Superior temporal gyrus (tissue), 1 donor: Measurements from ENCODE around the gene C1QL1.
A peak's percentile ranks its signal among the peaks of the same experiment; 100 is the strongest.
"Not testable (repeated sequence)": the region's sequence is repeated elsewhere in the genome, so short reads cannot be mapped to it uniquely, and the experiment has no call there.

Experiments
- DNase-seq: peaks from one replicate; pipeline ENCODE4 v3.0.0-alpha.2; 2016; ENCODE audit errors: extremely low spot score

The C1QL1 gene

DNA sequence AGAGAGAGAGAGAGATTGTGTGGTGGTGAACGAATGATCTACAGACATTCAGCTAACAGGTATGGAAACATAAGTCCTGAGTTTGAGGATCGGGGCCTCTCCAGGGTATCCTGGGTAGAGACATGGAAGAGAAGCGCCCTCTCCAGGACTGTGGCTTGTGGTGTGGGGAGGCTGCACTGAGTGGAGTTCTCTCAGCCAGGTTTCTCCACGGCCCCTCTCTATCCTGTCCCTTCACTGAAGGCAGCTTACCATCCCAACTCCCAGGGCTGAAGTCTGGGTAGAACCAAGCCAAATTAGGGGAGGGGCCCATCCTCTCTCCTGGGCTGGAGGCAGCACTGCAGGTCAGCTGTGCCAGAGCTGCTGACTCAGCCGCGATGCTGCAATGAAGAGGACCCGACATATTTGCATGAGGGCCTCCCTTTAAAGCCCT, 6.2 kb downstream of the C1QL1 start:
- DNase-seq: no peak

DNA sequence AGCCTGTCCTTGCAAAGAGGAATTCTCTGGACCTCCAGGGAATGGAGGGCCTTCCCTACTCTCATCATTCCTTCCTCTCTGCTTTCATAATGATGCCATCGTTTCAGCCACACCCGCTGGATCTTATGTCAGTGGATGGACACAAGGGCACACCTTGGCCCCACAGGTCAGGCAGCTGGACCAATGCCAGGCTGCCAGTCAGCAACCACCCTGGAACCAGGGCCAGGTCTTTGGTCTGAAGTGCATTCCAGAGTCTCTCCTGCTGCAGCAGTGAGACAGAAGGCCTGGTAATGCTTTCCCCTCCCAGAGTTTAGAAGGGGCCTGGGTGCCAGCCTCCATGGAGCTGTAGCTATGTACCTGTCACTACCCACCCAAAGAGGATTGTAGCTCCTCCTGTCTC, 7.4 kb downstream of the C1QL1 start:
- no peak for DNase-seq

DNA sequence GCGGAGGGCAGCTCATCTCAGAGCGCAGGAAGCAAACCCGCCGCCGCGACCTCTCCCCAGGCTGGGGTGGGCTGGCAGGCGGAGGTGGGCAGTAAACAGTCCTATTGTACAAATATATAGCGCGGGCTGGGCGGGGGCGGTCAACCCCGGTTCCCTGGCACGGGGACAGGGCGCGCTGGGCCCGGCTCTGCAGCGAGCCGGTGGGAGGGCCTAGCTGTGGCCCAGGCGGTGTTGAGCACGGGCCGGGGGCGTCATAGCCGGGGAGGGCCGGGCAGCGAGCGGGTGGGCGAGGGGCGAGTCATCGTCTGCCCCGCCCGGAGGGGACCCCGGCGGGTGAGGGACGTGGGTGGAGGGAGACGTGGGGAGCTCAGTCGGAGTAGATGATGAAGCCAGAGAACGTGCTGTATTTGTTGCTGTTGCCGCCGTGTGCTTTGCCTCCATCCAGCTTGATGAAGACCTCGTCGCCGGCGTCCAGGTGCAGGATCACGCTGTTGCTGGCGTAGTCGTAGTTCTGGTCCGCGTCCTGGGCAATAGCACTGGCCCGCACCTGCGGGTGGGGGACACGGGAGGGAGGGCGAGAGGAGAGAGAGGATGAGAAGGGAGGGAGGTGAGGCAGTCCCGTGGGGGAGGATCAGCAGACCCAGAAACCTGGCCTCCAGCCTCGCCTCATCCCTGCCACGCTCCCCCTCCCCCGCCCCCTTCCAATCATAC, 8.1 kb downstream of the C1QL1 start:
- no peak for DNase-seq

DNA sequence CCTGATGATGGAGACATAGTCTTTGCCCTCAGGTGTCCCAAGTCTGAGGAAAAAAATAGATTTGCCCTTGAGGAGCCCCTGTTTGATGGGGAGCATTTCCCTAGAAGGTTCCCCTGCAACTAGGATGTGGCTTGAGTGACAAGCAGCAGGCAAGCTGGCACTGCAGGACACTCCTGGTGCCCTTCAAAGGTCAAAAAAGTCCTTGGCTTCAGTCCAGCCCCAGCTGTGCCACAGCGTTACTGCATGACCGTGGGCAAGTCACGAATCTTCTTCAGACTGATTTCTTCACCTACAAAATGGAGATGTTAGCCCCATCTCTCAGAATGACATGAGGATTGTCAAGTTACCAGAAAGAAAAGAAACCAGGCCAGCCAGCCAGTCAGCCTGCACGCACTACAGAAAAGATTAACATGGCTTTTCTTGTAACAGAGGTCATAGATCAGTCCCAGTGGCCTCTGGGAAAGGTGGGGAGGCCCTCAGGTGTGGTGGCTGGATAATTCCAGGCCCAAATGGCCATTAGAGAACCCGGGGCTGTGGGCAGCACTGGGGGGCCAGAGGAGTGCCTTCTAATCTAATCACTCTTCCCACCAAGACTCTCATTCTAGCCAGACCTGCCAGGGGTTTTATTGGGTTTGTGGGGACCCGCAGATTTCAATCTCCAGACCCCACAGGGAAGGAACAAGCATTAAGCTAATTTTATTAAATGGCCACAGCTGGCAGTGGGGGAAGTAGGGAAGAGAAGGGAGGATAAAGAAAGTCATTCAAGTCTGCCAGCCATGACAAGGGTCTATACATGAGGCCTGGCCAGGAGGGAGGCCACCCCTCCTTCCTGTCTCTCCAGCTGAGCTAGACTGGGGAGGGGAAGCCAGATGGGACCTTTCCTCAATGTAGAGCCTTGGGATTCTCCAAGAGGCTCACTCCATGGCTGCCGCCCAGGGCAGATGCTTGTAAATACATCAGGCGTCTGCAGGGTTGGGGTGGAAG, 10.8 kb downstream of the C1QL1 start:
- peak; percentile 31 for DNase-seq

DNA sequence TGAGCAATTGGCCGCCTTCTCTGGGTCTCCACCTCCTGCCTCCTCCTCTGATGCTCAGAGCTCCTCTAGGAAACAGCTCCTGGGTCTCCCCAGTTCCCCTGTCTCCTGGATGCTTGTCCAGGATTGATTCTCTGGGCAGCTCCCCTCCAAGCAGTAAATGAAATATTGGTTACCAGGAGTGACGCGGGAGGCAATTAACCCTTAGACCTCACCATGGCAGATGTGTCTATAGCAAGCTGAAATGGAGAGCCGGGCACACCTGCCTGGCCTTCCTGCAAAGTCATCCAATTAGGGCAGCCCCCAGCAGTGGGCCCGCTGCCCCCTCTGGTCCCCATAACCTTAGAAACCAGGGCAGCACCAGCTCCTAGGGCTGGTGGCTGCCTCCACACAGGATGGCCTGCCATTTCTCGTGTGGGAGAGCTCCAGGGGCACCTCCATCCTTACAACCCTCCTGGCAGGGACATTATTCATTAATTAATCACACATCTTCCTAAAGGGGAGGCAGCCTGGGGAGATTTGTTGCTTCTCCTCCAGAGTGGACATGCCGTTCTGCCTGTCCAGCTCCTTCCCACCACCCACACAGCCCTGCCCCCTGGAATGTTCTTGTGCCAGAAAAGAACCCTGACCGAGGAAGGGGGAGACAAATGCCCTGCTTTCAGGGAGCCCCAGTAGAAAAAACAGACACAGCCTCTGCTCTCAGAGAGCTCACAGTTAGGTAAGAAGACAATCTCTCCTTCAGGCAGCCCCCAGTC, 12.3 kb downstream of the C1QL1 start:
- DNase-seq: no peak

DNA sequence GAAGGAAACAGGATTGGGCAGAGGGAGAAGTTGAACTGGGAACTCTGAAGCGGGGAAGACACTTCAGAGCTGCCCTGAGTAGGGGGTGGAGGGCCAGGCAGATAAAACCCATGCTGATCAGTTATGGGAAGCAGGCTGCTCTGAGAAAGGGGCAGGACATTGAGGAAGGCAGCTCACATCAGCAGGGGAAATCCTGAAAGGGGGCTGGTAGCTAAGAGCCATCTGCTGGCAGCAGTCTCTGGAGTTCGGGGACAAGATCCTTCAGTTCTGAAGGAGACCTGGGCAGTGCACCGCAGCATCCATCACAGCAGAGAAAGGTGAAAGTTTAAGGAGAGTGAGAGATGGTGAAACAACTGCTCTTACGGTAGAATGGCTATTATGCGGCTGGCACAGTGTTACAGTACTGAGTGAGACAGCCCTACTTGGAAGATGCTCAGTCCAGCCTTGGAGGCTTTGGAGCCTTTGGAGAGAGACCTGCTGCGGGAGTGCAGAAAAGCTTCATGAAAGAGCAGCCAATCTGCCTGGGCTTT, 15.1 kb downstream of the C1QL1 start:
- no peak for DNase-seq

DNA sequence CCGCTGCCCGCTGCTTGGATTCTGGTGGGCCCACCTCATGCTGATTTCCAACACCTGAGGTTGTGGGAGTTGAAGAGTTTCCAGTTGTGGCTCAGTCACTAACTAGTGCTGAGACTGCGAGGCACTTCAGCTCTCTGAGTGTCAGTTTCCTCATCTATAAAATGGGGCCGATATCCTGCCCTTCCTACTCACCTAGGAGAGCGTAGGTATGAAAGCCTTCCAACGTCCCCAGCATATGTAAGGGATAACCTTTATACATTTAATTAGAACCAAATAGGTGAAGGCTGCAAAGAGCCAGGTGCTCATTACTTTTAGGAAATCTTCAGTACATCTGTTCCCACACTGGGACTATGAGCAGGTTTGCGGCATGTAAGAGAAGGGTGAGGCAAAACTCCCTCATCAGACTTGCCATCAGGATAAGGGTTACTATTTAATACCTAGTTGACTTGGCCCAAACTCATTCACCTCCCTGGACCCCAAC, 19.7 kb downstream of the C1QL1 start:
- DNase-seq: no peak

DNA sequence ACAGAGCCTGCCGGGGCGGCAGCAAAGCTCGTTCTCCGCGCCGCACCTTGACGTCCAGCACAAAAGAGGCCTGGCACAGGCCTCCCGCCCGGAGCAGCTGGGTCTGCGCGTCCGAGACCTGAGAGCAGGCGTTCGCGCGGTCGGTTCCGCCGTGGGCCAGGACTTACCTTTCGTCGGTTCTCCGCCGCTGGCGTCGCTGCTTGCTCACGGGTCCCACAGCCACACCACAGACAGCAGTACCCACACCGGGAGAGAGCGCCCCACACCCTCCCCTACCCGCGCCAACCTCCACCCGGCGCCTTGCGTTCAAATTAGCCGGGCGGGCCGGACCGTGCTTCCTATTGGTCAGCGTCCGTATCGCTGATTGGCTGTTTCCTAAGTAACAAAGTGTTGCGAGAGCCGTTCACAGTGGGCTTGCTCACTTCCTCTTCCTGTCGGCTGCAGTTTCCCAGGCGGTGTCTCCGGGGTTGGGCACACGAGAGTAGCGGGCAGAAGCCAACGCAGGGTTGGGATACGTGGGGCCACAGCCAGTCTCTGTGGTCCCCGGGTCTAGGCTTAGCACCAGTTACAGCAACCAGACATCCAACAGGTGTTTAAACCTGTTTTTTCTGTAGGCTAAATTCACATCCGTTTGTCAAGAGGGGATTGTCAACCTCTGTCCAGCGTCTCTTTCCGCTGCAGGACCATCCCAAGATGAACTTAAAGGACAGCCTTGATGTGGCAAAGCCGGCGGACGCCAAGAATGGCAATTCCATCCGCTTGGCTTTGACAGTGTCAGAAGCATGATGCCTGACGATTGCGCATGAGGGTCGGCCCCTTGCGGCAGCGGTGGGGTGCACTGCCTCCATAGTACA, 20.4 kb downstream of the C1QL1 start, which contains the start of gene KIF18B:
Gene KIF18B (minus strand): TSS at position 313 of the 854 bp plus-strand sequence. CDS start 11,429 bp downstream, outside the sequence.
- peak; percentile 90 for DNase-seq

DNA sequence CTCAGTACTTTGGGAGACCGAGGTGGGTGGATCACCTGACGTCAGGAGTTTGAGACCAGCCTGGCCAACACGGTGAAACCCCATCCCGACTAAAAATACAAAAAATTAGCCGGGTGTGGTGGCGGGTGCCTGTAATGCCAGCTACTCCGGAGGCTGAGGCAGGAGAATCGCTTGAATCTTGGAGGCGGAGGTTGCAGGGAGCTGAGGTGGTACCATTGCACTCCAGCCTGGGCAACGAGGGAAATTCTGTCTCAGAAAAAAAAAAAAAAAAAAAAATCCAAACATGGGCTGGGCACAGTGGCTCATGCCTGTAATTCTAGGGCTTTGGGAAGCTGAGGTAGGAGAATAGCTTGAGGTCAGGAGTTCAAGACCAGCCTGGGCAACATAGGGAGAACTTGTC, 22.5 kb downstream of the C1QL1 start:
- not testable (repeated sequence) for DNase-seq

DNA sequence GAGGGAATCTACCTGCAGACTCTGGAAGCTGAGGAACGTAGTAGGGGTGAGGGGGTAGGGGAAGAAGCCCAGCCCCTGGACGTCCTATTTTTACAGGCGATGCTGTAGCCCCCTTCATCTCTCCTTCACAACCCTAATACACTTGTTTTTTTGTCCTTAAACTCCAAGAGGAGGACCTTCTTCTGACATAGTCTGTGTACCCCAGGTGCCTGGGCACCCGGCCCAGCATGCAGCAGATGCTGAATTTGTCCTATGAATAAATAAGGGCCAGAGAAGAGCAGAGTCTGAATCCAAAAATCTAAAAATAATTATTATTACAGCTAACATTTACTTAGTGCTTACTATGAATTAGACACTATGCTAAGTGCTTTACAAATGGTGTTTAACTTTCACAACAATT, 25.6 kb downstream of the C1QL1 start:
- DNase-seq: no peak

DNA sequence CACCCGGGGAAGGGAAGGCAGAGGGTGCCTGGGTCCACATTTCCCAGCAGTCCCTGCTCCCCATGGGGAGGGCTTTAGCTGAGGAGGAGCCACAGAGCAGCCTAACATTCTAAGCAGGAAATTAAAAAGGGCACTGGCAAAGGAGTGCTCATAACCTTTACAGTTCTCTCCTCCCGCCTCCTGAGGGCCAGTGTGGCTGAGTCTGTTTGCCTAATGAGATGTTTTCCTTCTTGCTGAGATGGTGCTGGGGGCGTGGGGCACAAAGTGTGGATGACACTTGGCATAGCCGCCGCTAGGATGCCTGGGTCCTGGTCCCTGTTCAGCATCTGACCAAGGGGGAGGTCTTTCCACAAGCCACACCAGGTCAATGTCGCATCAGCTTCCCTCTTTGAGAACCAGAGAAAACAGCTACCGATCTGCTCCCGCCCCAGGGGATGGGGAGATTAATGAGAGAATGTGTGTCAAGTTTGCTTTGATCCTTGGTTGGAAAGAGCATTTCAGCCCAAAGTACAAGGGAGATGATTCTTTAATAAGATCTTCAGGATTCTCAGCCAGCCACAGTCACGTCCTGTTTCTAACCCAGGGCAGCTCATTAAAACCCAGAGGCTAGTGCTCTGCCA, 26.3 kb downstream of the C1QL1 start:
- no peak for DNase-seq

DNA sequence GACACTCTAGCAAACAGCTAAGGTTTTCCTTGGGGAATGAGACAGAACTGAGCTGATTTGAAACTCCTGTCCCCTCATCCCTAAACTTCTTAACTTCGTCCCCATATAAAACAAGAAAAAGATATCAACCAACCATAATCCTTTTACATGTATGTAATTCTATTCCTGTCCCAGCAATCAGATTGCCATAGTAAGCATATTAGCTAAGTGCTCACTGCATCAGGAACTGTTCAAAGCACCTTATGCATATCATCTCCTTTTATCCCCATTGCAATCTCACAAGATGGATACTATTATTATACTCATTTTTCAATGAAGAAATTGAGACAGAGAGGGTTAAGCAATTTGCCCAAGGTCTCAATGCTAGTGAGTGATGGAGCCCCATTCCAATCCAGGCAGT, 27.3 kb downstream of the C1QL1 start:
- no peak for DNase-seq

DNA sequence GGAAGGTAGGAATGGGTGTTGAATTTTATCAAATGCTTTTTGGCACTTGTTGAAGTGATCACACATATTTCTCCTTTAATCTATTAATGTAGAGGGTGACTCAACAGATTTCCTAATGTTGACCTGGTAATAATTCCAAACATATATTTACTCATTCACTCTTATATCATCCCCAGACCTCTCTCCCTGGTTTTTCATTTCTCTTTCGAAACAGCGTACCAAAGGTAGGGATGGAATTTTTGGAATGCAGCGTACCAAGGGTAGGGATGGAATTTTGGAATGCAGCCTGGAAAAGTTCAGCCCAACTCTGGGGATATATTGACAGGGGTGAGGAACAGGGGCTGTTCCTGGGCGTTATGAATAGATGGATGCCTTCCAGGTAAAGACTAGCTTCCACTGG, 27.8 kb downstream of the C1QL1 start:
- DNase-seq: no peak

DNA sequence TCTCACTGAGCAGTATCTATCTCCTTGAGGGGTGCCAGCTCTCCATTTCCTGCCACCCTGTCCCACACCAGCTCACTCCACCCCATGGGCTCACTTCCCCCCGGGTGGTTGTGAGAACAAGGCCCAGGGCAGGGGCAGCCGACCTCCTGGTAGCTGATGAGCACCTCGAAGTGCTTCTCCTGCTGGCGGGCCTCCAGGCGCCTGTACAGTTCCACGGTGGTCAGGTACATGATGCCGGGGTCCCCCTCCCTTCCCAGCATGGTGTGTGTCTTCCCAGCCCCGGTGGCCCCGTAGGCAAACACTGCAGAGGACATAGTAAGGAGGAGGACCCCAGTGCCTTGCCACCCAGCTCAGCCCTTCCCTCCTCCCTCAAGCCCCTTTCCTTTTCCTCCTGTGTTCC, 33.0 kb downstream of the C1QL1 start:
- DNase-seq: no peak

DNA sequence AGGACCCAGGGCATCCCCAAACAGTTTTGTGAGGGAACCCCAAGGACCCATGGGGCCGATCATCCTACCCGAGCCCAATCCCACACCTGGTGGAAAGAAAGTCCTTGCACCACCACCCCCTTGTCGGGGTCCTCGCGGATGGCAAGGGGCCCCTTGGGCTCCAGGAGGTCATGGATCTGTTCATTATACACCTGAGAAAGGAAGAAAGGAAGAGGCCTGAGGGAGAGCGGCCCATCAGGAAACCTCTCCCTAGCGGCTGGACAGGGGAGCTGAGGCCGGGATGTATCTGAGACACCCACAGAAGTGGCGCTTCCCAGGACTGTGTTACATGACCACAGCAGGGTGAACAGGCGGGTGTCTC, 33.4 kb downstream of the C1QL1 start:
- no peak for DNase-seq

DNA sequence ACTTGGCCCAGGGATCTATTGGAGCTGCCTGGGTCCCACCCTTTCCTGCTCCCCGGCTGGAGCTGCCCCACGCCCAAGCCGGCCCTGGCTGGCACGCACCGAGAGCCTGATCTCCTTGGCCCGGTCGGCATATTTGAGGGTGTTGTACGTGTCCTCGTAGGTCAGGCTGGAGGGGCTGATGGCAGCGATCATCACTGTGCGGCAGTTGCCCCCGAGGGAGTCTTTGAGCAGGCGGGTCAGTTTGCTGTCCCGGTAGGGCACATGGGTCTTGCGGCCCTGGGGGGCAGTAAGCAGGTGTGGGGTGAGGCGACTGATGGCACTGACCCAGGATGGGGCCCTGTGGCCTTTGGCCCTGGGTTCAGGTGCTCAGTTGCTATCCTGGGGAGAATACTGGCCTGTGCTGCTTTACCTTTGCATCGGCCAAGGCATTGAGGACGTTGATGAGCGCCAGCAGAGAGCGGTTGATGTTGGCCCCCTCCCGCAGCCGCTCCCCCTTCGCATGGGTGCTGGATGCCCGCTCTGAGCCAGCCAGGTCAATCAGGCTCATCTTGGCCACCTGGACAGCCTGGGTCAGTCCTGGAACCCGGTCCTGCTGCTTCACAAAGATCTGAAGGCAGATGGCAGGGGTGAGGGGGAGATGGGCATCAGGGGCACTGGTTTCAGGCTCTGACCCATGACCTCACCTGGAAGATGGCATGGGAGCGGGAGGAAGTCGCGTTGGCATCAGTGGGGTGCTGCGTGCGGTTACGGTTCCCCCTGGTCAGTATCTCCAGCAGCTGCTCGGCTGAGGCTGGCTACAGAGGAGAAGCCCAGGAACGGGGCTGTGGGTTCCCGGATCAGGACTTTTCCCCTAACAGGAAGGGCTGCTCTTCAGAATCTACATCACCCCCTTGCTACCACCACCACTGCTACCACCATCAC, 34.0 kb downstream of the C1QL1 start:
- DNase-seq: no peak

DNA sequence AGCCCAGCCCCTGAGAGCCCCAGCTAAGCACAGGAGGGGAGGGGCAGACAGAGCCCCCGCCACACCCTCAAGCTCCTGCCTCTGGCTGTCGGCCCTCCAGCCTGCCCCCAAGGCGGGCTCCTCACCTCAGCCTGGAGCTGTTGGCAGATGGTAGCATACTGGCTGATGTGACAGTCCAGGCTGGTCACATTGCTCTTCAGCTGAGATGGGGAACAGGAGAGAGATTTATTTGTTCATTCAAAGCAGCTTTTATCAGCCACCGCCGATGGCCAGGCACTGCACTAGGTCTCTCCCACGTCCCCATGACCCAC, 35.4 kb downstream of the C1QL1 start:
- no peak for DNase-seq

DNA sequence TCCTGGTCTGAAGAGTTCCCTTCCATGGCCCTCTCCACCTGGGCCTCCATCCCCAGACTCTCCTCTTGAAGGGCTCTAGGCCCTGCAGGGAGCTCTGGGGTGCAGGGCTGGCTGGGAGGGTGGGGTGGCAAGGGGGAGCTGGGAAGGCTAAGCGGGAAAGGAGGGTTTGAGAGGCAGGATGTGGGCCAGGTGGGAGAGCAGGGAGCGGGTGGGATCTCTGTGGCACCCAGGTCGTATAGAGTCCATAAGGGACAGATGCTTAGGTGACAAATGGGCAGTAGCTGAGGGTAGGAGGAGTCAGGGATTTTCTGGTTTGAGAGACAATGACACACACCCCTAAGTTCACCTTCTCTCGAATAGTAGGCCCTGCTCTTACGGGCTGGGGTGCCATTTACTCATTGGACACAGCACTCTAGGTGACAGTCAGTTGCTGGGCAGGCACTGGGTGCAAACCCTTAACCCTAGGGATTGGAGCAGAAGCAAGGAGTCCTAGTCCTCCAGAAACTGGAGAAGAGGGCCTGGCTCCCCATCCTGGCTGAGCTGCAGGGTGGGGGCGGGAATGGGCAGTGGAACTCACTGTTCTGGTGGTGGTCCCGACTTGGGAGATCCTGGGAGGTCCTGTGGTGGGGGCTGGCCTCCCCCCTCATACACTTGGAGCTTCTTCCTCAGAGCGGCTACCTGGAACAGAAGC, 35.9 kb downstream of the C1QL1 start:
- no peak for DNase-seq

DNA sequence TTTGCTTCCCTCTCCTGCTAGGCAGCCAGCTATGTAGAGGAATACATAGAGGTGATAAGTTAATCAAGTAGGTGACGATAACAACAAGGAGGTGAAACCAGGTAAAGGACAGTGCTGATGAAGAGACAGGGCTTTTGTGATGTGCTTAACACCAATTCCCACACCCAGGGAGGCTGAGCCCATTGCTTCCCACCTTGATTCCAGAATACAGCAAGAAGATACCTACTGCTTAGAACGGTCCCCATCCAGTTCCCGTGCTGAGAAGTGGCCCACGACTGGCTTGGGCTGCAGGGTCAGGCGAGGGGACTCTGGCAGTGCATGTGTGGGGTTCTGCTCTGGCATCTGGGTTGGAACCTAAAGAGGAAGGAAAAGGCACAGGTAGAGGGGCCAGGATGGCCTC, 36.7 kb downstream of the C1QL1 start:
- DNase-seq: no peak
